Measurements from ENCODE around the gene DYSF.

- TF ChIP-seq CTCF (IDR thresholded peaks at IDR 0.05) = no peak
- no peak for TF ChIP-seq POLR2A (IDR thresholded peaks at IDR 0.05)
Measured at GRCh38 chr2:71486881-71487640, 33.7 kb downstream of the DYSF start.

All from esophagus squamous epithelium (tissue), 4 donors.